ENCODE measurements around the gene GCSAML.
A peak's percentile ranks its signal among the peaks of the same experiment; 100 is the strongest.
"Not testable (repeated sequence)": the region's sequence is repeated elsewhere in the genome, so short reads cannot be mapped to it uniquely, and the experiment has no call there.

The GCSAML gene

GRCh38 chr1:247548769-247549182 is at the start of gene GCSAML:
GCSAML (plus strand) TSS chr1:247549134; CDS start chr1:247549192, 58 bp downstream.
- no peak for DNase-seq

- peak in 1 of 2 donors; percentile 15 for DNase-seq
These were observed 48.1 kb upstream of the GCSAML start for GRCh38 chr1:247500865-247501264.

- no peak for DNase-seq
These were observed 42.1 kb upstream of the GCSAML start for GRCh38 chr1:247506831-247507230.

- peak in 1 of 2 donors; percentile 15 for DNase-seq
These were observed 30.9 kb upstream of the GCSAML start for GRCh38 chr1:247517795-247518612.

GRCh38 chr1:247518613-247518891 is 30.4 kb upstream of the GCSAML start:
- no peak for DNase-seq

- DNase-seq = not testable (repeated sequence)
These were observed 27.0 kb upstream of the GCSAML start for GRCh38 chr1:247521886-247522285.

GRCh38 chr1:247528812-247529474 is 20.0 kb upstream of the GCSAML start:
- DNase-seq = no peak

- no peak for DNase-seq
These were observed 19.1 kb upstream of the GCSAML start for GRCh38 chr1:247529771-247530355.

GRCh38 chr1:247530785-247531184 is 18.1 kb upstream of the GCSAML start:
- DNase-seq = no peak

- DNase-seq = no peak
These were observed 17.0 kb upstream of the GCSAML start for GRCh38 chr1:247531937-247532336.

- DNase-seq = no peak
These were observed 13.5 kb upstream of the GCSAML start for GRCh38 chr1:247535402-247535801.

- no peak for DNase-seq
These were observed 12.6 kb upstream of the GCSAML start, which contains the start of gene OR2C3 for GRCh38 chr1:247536340-247536739. OR2C3 (minus strand) TSS chr1:247536440; CDS start chr1:247532511, 3,929 bp downstream.

GRCh38 chr1:247538561-247538960 is 10.4 kb upstream of the GCSAML start:
- no peak for DNase-seq

GRCh38 chr1:247539215-247539614 is 9.7 kb upstream of the GCSAML start:
- DNase-seq = no peak

GRCh38 chr1:247540581-247540980 is 8.4 kb upstream of the GCSAML start:
- no peak for DNase-seq

GRCh38 chr1:247542811-247543210 is 6.1 kb upstream of the GCSAML start:
- no peak for DNase-seq

- DNase-seq = peak in 1 of 2 donors; percentile 13
These were observed 842 bp upstream of the GCSAML start for GRCh38 chr1:247548092-247548491.

GRCh38 chr1:247551721-247552120 is 2.8 kb downstream of the GCSAML start:
- no peak for DNase-seq

- no peak for DNase-seq
These were observed 3.3 kb downstream of the GCSAML start for GRCh38 chr1:247552231-247552630.

- DNase-seq = no peak
These were observed 9.2 kb downstream of the GCSAML start for GRCh38 chr1:247557926-247558674.

- DNase-seq = no peak
These were observed 12.8 kb downstream of the GCSAML start for GRCh38 chr1:247561711-247562110.

GRCh38 chr1:247562198-247562597 is 13.3 kb downstream of the GCSAML start:
- DNase-seq = no peak

- DNase-seq = no peak
These were observed 25.3 kb downstream of the GCSAML start for GRCh38 chr1:247574236-247574635.
